Tibial nerve (tissue), 4 donors: ENCODE data around the gene LEP.

ENCODE experiments used
- EP300 ChIP-seq, 2 donors: sonication (generic); formaldehyde crosslinking; IDR thresholded peaks; one replicate each; pipeline ENCODE4 v1.6.1; 2017; ENCODE audit warnings: antibody characterized with exemption in 2 of 2, mild to moderate bottlenecking in 1 of 2
- POLR2A ChIP-seq, 2 donors: fragments of 450-650 bp; IDR thresholded peaks; one replicate each; pipeline ENCODE4 v1.6.1; 2017; ENCODE audit warnings: antibody characterized with exemption in 2 of 2, mild to moderate bottlenecking in 2 of 2, moderate library complexity in 2 of 2
- TF ChIP-seq, protein P1 (sequence below), 5 experiments: fragments of 200-600 bp in 3 of 5; fragments of 450-650 bp in 2 of 5; sonication (generic) in 3 of 5; IDR thresholded peaks; one replicate each; pipeline ENCODE4 v1.5.1; 2016 to 2019; ENCODE audit warnings: antibody characterized with exemption in 5 of 5, mild to moderate bottlenecking in 3 of 5, moderate library complexity in 2 of 5

DNA sequence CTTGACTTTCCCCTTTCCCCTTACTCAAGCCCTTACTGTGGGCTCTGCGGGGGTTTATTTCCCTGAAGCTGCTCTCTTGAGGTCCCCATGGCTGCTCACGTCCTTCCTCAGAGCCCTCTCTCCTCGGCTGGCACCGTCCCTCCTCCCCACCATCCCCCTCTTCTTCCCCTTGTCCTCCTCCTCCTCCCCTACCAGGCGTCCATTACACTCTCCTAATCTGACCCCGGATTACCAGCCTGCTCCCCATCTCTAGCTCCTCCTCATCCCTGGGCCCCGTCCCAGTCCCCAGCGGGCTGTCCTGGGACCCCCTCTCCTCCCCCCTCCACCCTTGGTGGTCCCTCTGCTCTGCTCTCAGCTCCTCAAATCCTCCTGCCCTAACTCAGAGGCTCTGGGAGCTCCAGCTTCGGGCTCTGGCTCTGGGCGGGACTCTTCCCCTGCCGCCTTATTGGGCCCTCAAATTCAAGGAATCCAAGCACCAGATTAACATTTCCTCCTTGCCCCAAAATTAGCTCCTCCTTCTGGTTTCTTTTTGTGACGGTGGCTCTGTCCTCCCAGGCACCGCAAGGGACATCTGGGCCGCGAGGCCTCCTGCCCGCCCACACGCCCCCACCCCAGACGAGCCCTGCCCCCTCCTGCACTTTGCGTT lies 48.5 kb upstream of the LEP start:
- TF ChIP-seq, protein P1, sequence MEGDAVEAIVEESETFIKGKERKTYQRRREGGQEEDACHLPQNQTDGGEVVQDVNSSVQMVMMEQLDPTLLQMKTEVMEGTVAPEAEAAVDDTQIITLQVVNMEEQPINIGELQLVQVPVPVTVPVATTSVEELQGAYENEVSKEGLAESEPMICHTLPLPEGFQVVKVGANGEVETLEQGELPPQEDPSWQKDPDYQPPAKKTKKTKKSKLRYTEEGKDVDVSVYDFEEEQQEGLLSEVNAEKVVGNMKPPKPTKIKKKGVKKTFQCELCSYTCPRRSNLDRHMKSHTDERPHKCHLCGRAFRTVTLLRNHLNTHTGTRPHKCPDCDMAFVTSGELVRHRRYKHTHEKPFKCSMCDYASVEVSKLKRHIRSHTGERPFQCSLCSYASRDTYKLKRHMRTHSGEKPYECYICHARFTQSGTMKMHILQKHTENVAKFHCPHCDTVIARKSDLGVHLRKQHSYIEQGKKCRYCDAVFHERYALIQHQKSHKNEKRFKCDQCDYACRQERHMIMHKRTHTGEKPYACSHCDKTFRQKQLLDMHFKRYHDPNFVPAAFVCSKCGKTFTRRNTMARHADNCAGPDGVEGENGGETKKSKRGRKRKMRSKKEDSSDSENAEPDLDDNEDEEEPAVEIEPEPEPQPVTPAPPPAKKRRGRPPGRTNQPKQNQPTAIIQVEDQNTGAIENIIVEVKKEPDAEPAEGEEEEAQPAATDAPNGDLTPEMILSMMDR (IDR thresholded peaks at IDR 0.05) = no peak
- TF ChIP-seq POLR2A (IDR thresholded peaks at IDR 0.05) = no peak
- TF ChIP-seq EP300 (IDR thresholded peaks at IDR 0.05) = no peak
